Mesenteric fat pad (tissue), 1 donor: ENCODE results near the gene FARS2. TPM values are rescaled to one million over a fixed set of nuclear protein-coding genes. Genes with fewer than 3 reads are reported as not detected.

Experiments
- DNase-seq: peaks from one replicate; pipeline ENCODE4 v3.0.0-alpha.2; 2020; ENCODE audit warnings: low spot score
- total RNA-seq: library from RNA; stranded (reverse); fragmentation: NEBNext Ultra II Directional; extraction: Animal tissue kit (Norgen Biotek cat#: 25700); gene quantifications from one replicate; pipeline ENCODE4 v1.2.1, GENCODE V29; 2021
- donor health status: DM: yes; HTN: yes; CAD: no.

Gene FARS2
- total RNA-seq, 1 donor from 2014 or later, result 13.3 TPM

- no peak for DNase-seq
Measured at GRCh38 chr6:5525209-5525608, 263.9 kb downstream of the FARS2 start.

GRCh38 chr6:5529015-5529414, 267.7 kb downstream of the FARS2 start:
- DNase-seq, result no peak

GRCh38 chr6:5529733-5530132, 268.4 kb downstream of the FARS2 start:
- no peak for DNase-seq

GRCh38 chr6:5531161-5531560, 269.8 kb downstream of the FARS2 start:
- DNase-seq, result no peak

- DNase-seq, result no peak
Measured at GRCh38 chr6:5531853-5532375, 270.6 kb downstream of the FARS2 start.

- DNase-seq, result no peak
Measured at GRCh38 chr6:5532941-5533340, 271.6 kb downstream of the FARS2 start.

- no peak for DNase-seq
Measured at GRCh38 chr6:5534643-5535042, 273.3 kb downstream of the FARS2 start.

- no peak for DNase-seq
Measured at GRCh38 chr6:5536644-5537043, 275.3 kb downstream of the FARS2 start.

- no peak for DNase-seq
Measured at GRCh38 chr6:5537132-5537531, 275.8 kb downstream of the FARS2 start.

- no peak for DNase-seq
Measured at GRCh38 chr6:5537967-5538366, 276.7 kb downstream of the FARS2 start.

- no peak for DNase-seq
Measured at GRCh38 chr6:5540370-5540769, 279.1 kb downstream of the FARS2 start.

GRCh38 chr6:5541025-5541424, 279.7 kb downstream of the FARS2 start:
- DNase-seq, result no peak

- DNase-seq, result no peak
Measured at GRCh38 chr6:5541751-5542432, 280.6 kb downstream of the FARS2 start.

GRCh38 chr6:5547556-5547955, 286.2 kb downstream of the FARS2 start:
- DNase-seq, result no peak

- DNase-seq, result no peak
Measured at GRCh38 chr6:5550631-5551030, 289.3 kb downstream of the FARS2 start.

GRCh38 chr6:5552243-5552642, 290.9 kb downstream of the FARS2 start:
- no peak for DNase-seq

- no peak for DNase-seq
Measured at GRCh38 chr6:5553767-5554166, 292.5 kb downstream of the FARS2 start.

GRCh38 chr6:5554226-5554625, 292.9 kb downstream of the FARS2 start:
- DNase-seq, result no peak

GRCh38 chr6:5556011-5556410, 294.7 kb downstream of the FARS2 start:
- no peak for DNase-seq

GRCh38 chr6:5557506-5557905, 296.2 kb downstream of the FARS2 start:
- DNase-seq, result no peak

GRCh38 chr6:5559651-5560050, 298.3 kb downstream of the FARS2 start:
- DNase-seq, result no peak

GRCh38 chr6:5562277-5562676, 301.0 kb downstream of the FARS2 start:
- DNase-seq, result no peak

GRCh38 chr6:5563086-5563485, 301.8 kb downstream of the FARS2 start:
- DNase-seq, result no peak
